HG03280 (cell line): Measurements from ENCODE around the gene GNB3.

Source experiments
- ATAC-seq: cut with Tn5 transposase; IDR thresholded peaks from one replicate; pipeline ENCODE4 v1.9.1; 2021; ENCODE audit warnings: mild to moderate bottlenecking, moderate library complexity; ENCODE audit not compliant: unreplicated experiment

The GNB3 gene

GRCh38 chr12:6836851-6837250 is 3.9 kb upstream of the GNB3 start:
- no peak for ATAC-seq

GRCh38 chr12:6837370-6838060 is 3.2 kb upstream of the GNB3 start:
- no peak for ATAC-seq

GRCh38 chr12:6838854-6839253 is 1.9 kb upstream of the GNB3 start:
- no peak for ATAC-seq

GRCh38 chr12:6839482-6840201 is 1.1 kb upstream of the GNB3 start:
- peak; percentile 76 for ATAC-seq

- no peak for ATAC-seq
Measured at GRCh38 chr12:6840330-6840729, 395 bp upstream of the GNB3 start.

- no peak for ATAC-seq
Measured at GRCh38 chr12:6842075-6842474, 1.4 kb downstream of the GNB3 start.

- no peak for ATAC-seq
Measured at GRCh38 chr12:6843118-6843902, 2.6 kb downstream of the GNB3 start.

- ATAC-seq, result no peak
Measured at GRCh38 chr12:6845395-6845794, 4.7 kb downstream of the GNB3 start.

- no peak for ATAC-seq
Measured at GRCh38 chr12:6846316-6846869, 5.7 kb downstream of the GNB3 start.

- no peak for ATAC-seq
Measured at GRCh38 chr12:6847676-6848075, 7.0 kb downstream of the GNB3 start.

- no peak for ATAC-seq
Measured at GRCh38 chr12:6849427-6849826, 8.7 kb downstream of the GNB3 start.

GRCh38 chr12:6849976-6850560 is 9.3 kb downstream of the GNB3 start:
- no peak for ATAC-seq

GRCh38 chr12:6850796-6851152 is 10.0 kb downstream of the GNB3 start:
- no peak for ATAC-seq

GRCh38 chr12:6851153-6851920 is 10.6 kb downstream of the GNB3 start, which contains the start of gene CDCA3:
Gene CDCA3 (minus strand): TSS chr12:6851286. CDS start chr12:6850952, 334 bp downstream.
- peak; percentile 52 for ATAC-seq

- ATAC-seq, result peak; percentile 72
Measured at GRCh38 chr12:6851921-6852650, 11.4 kb downstream of the GNB3 start, which contains the start of gene USP5. Gene USP5 (plus strand): TSS chr12:6852150. CDS start chr12:6852180, 30 bp downstream.

- ATAC-seq, result no peak
Measured at GRCh38 chr12:6852651-6853354, 12.1 kb downstream of the GNB3 start.

GRCh38 chr12:6853626-6854025 is 12.9 kb downstream of the GNB3 start:
- ATAC-seq, result no peak

GRCh38 chr12:6854036-6854435 is 13.3 kb downstream of the GNB3 start:
- ATAC-seq, result no peak

- ATAC-seq, result no peak
Measured at GRCh38 chr12:6855322-6855721, 14.6 kb downstream of the GNB3 start.
